CD14-positive monocyte (primary cell): ENCODE data around the gene NAB1. TPM values are rescaled to one million over a fixed set of nuclear protein-coding genes. Genes with fewer than 3 reads are reported as not detected.

Source experiments
- DNase-seq, 3 donors: peaks; one replicate each; pipeline ENCODE4 v3.0.0-alpha.2; 2011 to 2022
- H2AFZ ChIP-seq: 2 replicates; pipeline ENCODE4 v1.6.0; 2012; ENCODE audit warnings: mild to moderate bottlenecking, low read depth, low read length, inconsistent platforms; ENCODE audit not compliant: insufficient read depth, poor library complexity, severe bottlenecking
- H3K27ac ChIP-seq, 2 donors: 1 replicate in 1 of 2; 2 replicates in 1 of 2; pipeline ENCODE4 v1.5.1; 2012 to 2013; ENCODE audit warnings: low read length in 2 of 2, control low read depth in 1 of 2, inconsistent platforms in 1 of 2, low read depth in 1 of 2, mild to moderate bottlenecking in 1 of 2
- H3K27me3 ChIP-seq, 2 donors: one replicate each; pipeline versions ENCODE4 v1.6.0 to v1.6.1; 2011 to 2013; ENCODE audit warnings: low read length in 2 of 2; ENCODE audit not compliant: control insufficient read depth in 2 of 2, insufficient read depth in 2 of 2
- H3K36me3 ChIP-seq, 2 donors: replicated peaks in 1 of 2; 1 replicate in 1 of 2; 2 replicates in 1 of 2; pipeline versions ENCODE4 v1.5.1 to v1.6.1; 2012 to 2013; ENCODE audit warnings: low read length in 2 of 2, control low read depth in 1 of 2, inconsistent platforms in 1 of 2, mild to moderate bottlenecking in 1 of 2; ENCODE audit not compliant: insufficient read depth in 2 of 2, control insufficient read depth in 1 of 2
- H3K4me1 ChIP-seq, 2 donors: 1 replicate in 1 of 2; 2 replicates in 1 of 2; pipeline versions ENCODE4 v1.5.1 to v1.6.1; 2012 to 2013; ENCODE audit warnings: low read length in 2 of 2, control low read depth in 1 of 2, inconsistent platforms in 1 of 2, mild to moderate bottlenecking in 1 of 2, moderate library complexity in 1 of 2; ENCODE audit not compliant: insufficient read depth in 2 of 2, control insufficient read depth in 1 of 2
- H3K4me2 ChIP-seq: replicated peaks from 2 replicates; pipeline ENCODE3; 2012; ENCODE audit warnings: low read length, moderate library complexity, mild to moderate bottlenecking; ENCODE audit not compliant: poor library complexity, severe bottlenecking; ENCODE audit errors: extremely low read depth
- H3K4me3 ChIP-seq, 3 experiments: fragments of 200-600 bp in 1 of 3; sonication (generic) in 1 of 3; replicated peaks in 1 of 3; 1 replicate in 2 of 3; 2 replicates in 1 of 3; pipeline ENCODE4 v1.5.1; 2011 to 2013; ENCODE audit warnings: low read length in 3 of 3, mild to moderate bottlenecking in 3 of 3, control low read depth in 2 of 3, low read depth in 2 of 3, inconsistent platforms in 1 of 3, moderate library complexity in 1 of 3
- H3K79me2 ChIP-seq: 2 replicates; pipeline ENCODE4 v1.6.0; 2012; ENCODE audit warnings: mild to moderate bottlenecking, control low read depth, inconsistent platforms, low read length, moderate library complexity; ENCODE audit not compliant: insufficient read depth
- H3K9ac ChIP-seq: 2 replicates; pipeline ENCODE4 v1.6.0; 2017; ENCODE audit warnings: low read length, mild to moderate bottlenecking; ENCODE audit not compliant: insufficient read depth, poor library complexity, severe bottlenecking
- H3K9me3 ChIP-seq, 2 donors: replicated peaks in 1 of 2; 1 replicate in 1 of 2; 2 replicates in 1 of 2; pipeline versions ENCODE4 v1.5.1 to v1.6.1; 2012 to 2013; ENCODE audit warnings: low read length in 2 of 2, control low read depth in 1 of 2; ENCODE audit not compliant: control insufficient read depth in 1 of 2, insufficient read depth in 1 of 2
- H4K20me1 ChIP-seq: 2 replicates; pipeline ENCODE4 v1.6.0; 2012; ENCODE audit warnings: mild to moderate bottlenecking, low read length, control low read depth, moderate library complexity; ENCODE audit not compliant: insufficient read depth
- H3K27ac Mint-ChIP-seq, 7 donors: one replicate each; pipeline ENCODE4 v1.8.0; 2020; ENCODE audit warnings: mild to moderate bottlenecking in 7 of 7, mixed read lengths in 7 of 7, moderate library complexity in 6 of 7, inconsistent platforms in 2 of 7
- H3K27me3 Mint-ChIP-seq, 3 donors: one replicate each; pipeline ENCODE4 v1.8.0; 2021 to 2022; ENCODE audit warnings: low read depth in 3 of 3, mild to moderate bottlenecking in 3 of 3, mixed read lengths in 3 of 3, moderate library complexity in 3 of 3, inconsistent platforms in 1 of 3
- H3K36me3 Mint-ChIP-seq, 2 donors: one replicate each; pipeline ENCODE4 v1.8.0; 2020; ENCODE audit warnings: mixed read lengths in 2 of 2, inconsistent platforms in 1 of 2, mild to moderate bottlenecking in 1 of 2
- H3K4me1 Mint-ChIP-seq: one replicate; pipeline ENCODE4 v1.8.0; 2020; ENCODE audit warnings: mild to moderate bottlenecking, mixed read lengths
- H3K4me3 Mint-ChIP-seq, 2 donors: one replicate each; pipeline ENCODE4 v1.8.0; 2020; ENCODE audit warnings: mild to moderate bottlenecking in 2 of 2, mixed read lengths in 2 of 2, moderate library complexity in 1 of 2
- H3K9me3 Mint-ChIP-seq, 7 donors: one replicate each; pipeline ENCODE4 v1.8.0; 2020 to 2022; ENCODE audit warnings: mixed read lengths in 7 of 7, mild to moderate bottlenecking in 6 of 7, moderate library complexity in 6 of 7, inconsistent platforms in 2 of 7
- CTCF ChIP-seq: fragments of 200-600 bp; IDR thresholded peaks from one replicate; pipeline ENCODE4 v1.8.0; 2022; ENCODE audit warnings: antibody characterized with exemption, mild to moderate bottlenecking
- WGBS: methylation state at CpG from one replicate; pipeline ENCODE4 v1.1.5; 2013; ENCODE audit warnings: missing lambda C conversion rate; ENCODE audit not compliant: insufficient coverage; 5-methylcytosine and 5-hydroxymethylcytosine counted together
- intact Hi-C, 2 donors: fragments of 100-400 bp; cut with micrococcal nuclease; formaldehyde crosslinking; loops; one replicate each; pipeline versions ENCODE4 v1.15.0 to v1.15.1; 2023
- polyA plus RNA-seq, 3 donors: library from polyadenylated mRNA; depleted of rRNA in 1 of 3; unstranded in 2 of 3; stranded (reverse) in 1 of 3; fragments of 300-500 nt in 2 of 3; fragments of >200 nt in 1 of 3; fragmentation: Illumina TruSeq in 2 of 3; gene quantifications; 1 replicate in 2 of 3; 2 replicates in 1 of 3; pipeline ENCODE4 v1.2.3, GENCODE V29; 2012 to 2021

NAB1 gene
- polyA plus RNA-seq, 3 donors = 2.9 to 15.5 (median 3.1) TPM

- Mint-ChIP-seq H3K27ac (no peak overlapping the region), H3K9me3 (peaks cover 0 to 12% (median 1%) of the 10 kb centered on the region in 7 donors), H3K4me3 (no peak overlapping the region), H3K4me1 (peaks cover 15% of the 10 kb centered on the region), H3K36me3 (no peaks in the 10 kb centered on the region), H3K27me3 (peaks cover 8 to 10% (median 9%) of the 10 kb centered on the region in 3 donors)
- intact Hi-C loops = no loop called here
- TF ChIP-seq CTCF = no peak
- H3K4me1 ChIP-seq = peaks cover 5 to 9% of the 10 kb centered on the region in 2 donors
- no peak overlapping the region for H3K4me2 ChIP-seq
- no peak overlapping the region for H3K27ac ChIP-seq
- H2AFZ ChIP-seq = no peak overlapping the region
- H3K36me3 ChIP-seq = no peaks in the 10 kb centered on the region
- H3K9ac ChIP-seq = no peak overlapping the region
- DNase-seq = no peak
- H3K27me3 ChIP-seq = no peaks in the 10 kb centered on the region
- no peaks in the 10 kb centered on the region for H4K20me1 ChIP-seq
- no peaks in the 10 kb centered on the region for H3K9me3 ChIP-seq
- no peak overlapping the region for H3K4me3 ChIP-seq
- H3K79me2 ChIP-seq = no peaks in the 10 kb centered on the region
Observed at GRCh38 chr2:190625691-190626090, 23.2 kb upstream of the NAB1 start.

GRCh38 chr2:190626641-190627210, 22.2 kb upstream of the NAB1 start:
- peak in 1 of 3 donors; percentile 50 for DNase-seq
- no peaks in the 10 kb centered on the region for H3K36me3 Mint-ChIP-seq
- no peak overlapping the region for H3K4me3 ChIP-seq
- H3K9me3 Mint-ChIP-seq = peaks cover 0 to 11% (median 1%) of the 10 kb centered on the region in 7 donors
- H3K4me1 ChIP-seq = peaks cover 5 to 9% of the 10 kb centered on the region in 2 donors
- no peak for TF ChIP-seq CTCF
- H3K27me3 ChIP-seq = no peaks in the 10 kb centered on the region
- H3K4me3 Mint-ChIP-seq = peak overlapping the region in 1 of 2 donors; percentile 14
- H3K27me3 Mint-ChIP-seq = peaks cover 8 to 10% (median 9%) of the 10 kb centered on the region in 3 donors
- H2AFZ ChIP-seq = no peak overlapping the region
- H4K20me1 ChIP-seq = no peaks in the 10 kb centered on the region
- H3K4me2 ChIP-seq = no peak overlapping the region
- peaks cover 15% of the 10 kb centered on the region for H3K4me1 Mint-ChIP-seq
- no peaks in the 10 kb centered on the region for H3K36me3 ChIP-seq
- intact Hi-C loops = no loop called here
- H3K9ac ChIP-seq = no peak overlapping the region
- no peaks in the 10 kb centered on the region for H3K79me2 ChIP-seq
- no peaks in the 10 kb centered on the region for H3K9me3 ChIP-seq
- WGBS = 100% methylated on average over 2 of the region's 7 CpGs
- H3K27ac ChIP-seq = no peak overlapping the region
- H3K27ac Mint-ChIP-seq = no peak overlapping the region
